KMS-11 (cell line): Measurements from ENCODE around the gene OPN3.
A peak's percentile ranks its signal among the peaks of the same experiment; 100 is the strongest.

Experiments
- H2AFZ ChIP-seq: fragments of 200-600 bp; sonication (generic); 2 replicates; pipeline ENCODE4 v1.6.1; 2016; ENCODE audit warnings: antibody characterized with exemption, mixed run types, low read depth
- H3K27ac ChIP-seq: fragments of 200-600 bp; sonication (generic); 2 replicates; pipeline ENCODE4 v1.6.1; 2016; ENCODE audit warnings: mild to moderate bottlenecking, mixed run types
- H3K27me3 ChIP-seq: fragments of 200-600 bp; sonication (generic); 2 replicates; pipeline ENCODE4 v1.6.1; 2017; ENCODE audit warnings: mild to moderate bottlenecking, low read depth, mixed run types, moderate library complexity; ENCODE audit not compliant: insufficient read depth
- H3K36me3 ChIP-seq: fragments of 200-600 bp; sonication (generic); 2 replicates; pipeline ENCODE4 v1.6.1; 2017; ENCODE audit warnings: mild to moderate bottlenecking, mixed run types; ENCODE audit not compliant: insufficient read depth
- H3K4me1 ChIP-seq: fragments of 200-600 bp; sonication (generic); 2 replicates; pipeline ENCODE4 v1.6.1; 2016; ENCODE audit warnings: mild to moderate bottlenecking, low read depth, mixed run types; ENCODE audit not compliant: poor library complexity, severe bottlenecking
- H3K4me2 ChIP-seq: fragments of 200-600 bp; sonication (generic); 2 replicates; pipeline ENCODE4 v1.7.0; 2016; ENCODE audit warnings: mild to moderate bottlenecking, mixed run types
- H3K4me3 ChIP-seq: fragments of 200-600 bp; sonication (generic); IDR thresholded peaks from 2 replicates; pipeline ENCODE4 v1.6.1; 2017; ENCODE audit warnings: low read depth, low read length, mixed read lengths; ENCODE audit not compliant: insufficient read depth
- H3K79me2 ChIP-seq: fragments of 200-600 bp; sonication (generic); 2 replicates; pipeline ENCODE4 v1.6.1; 2016; ENCODE audit warnings: low read depth, mixed run types; ENCODE audit not compliant: insufficient read depth
- H3K9ac ChIP-seq: fragments of 200-600 bp; sonication (generic); 2 replicates; pipeline ENCODE4 v1.6.1; 2016; ENCODE audit warnings: mild to moderate bottlenecking, mixed run types
- H4K20me1 ChIP-seq: fragments of 200-600 bp; sonication (generic); 2 replicates; pipeline ENCODE4 v1.6.1; 2016; ENCODE audit warnings: mild to moderate bottlenecking, mixed run types; ENCODE audit not compliant: insufficient read depth
- CTCF ChIP-seq: fragments of 200-600 bp; sonication (generic); conservative IDR thresholded peaks from 2 replicates; pipeline ENCODE4 v1.6.1; 2017; ENCODE audit warnings: low read depth, mild to moderate bottlenecking, antibody characterized with exemption, low read length, moderate library complexity, mixed read lengths

OPN3 gene

GRCh38 chr1:241640867-241641622 is 876 bp upstream of the OPN3 start:
- Histone ChIP-seq H3K27ac (no peak overlapping the region), H3K4me3 (peak overlapping the region; percentile 84), H3K4me1 (peaks cover 29% of the 10 kb centered on the region), H3K4me2 (peak overlapping the region; percentile 87), H4K20me1 (no peaks in the 10 kb centered on the region), H3K27me3 (no peaks in the 10 kb centered on the region), H2AFZ (peak overlapping the region; percentile 99), H3K9ac (peak overlapping the region; percentile 28; the same call in 1 of the 2 replicates), H3K36me3 (no peaks in the 10 kb centered on the region), H3K79me2 (peaks cover 33% of the 10 kb centered on the region)
- no peak for TF ChIP-seq CTCF

- no peak for TF ChIP-seq CTCF
- H3K27ac ChIP-seq = peak overlapping the region; percentile 73
- H3K27me3 ChIP-seq = no peaks in the 10 kb centered on the region
- H3K9ac ChIP-seq = peak overlapping the region; percentile 87
- H3K36me3 ChIP-seq = no peaks in the 10 kb centered on the region
- peak overlapping the region; percentile 86 for H2AFZ ChIP-seq
- H3K79me2 ChIP-seq = peaks cover 40% of the 10 kb centered on the region
- H3K4me2 ChIP-seq = peak overlapping the region; percentile 58
- H4K20me1 ChIP-seq = no peaks in the 10 kb centered on the region
- H3K4me1 ChIP-seq = peaks cover 29% of the 10 kb centered on the region
- peak overlapping the region; percentile 95 for H3K4me3 ChIP-seq
These were observed 483 bp downstream of the OPN3 start for GRCh38 chr1:241639623-241640148.

GRCh38 chr1:241638909-241639622 is 1.1 kb downstream of the OPN3 start:
- H3K4me3 ChIP-seq = peak overlapping the region; percentile 95
- peak overlapping the region; percentile 87; the same call in 1 of the 2 replicates for H3K9ac ChIP-seq
- H3K36me3 ChIP-seq = no peaks in the 10 kb centered on the region
- no peaks in the 10 kb centered on the region for H4K20me1 ChIP-seq
- H3K27ac ChIP-seq = peak overlapping the region; percentile 73
- no peak for TF ChIP-seq CTCF
- H3K27me3 ChIP-seq = no peaks in the 10 kb centered on the region
- peak overlapping the region; percentile 86 for H2AFZ ChIP-seq
- peaks cover 43% of the 10 kb centered on the region for H3K79me2 ChIP-seq
- peaks cover 29% of the 10 kb centered on the region for H3K4me1 ChIP-seq
- peak overlapping the region; percentile 58 for H3K4me2 ChIP-seq

GRCh38 chr1:241638099-241638682 is 2.0 kb downstream of the OPN3 start:
- H3K4me2 ChIP-seq = peak overlapping the region; percentile 58
- H2AFZ ChIP-seq = no peak overlapping the region
- H3K79me2 ChIP-seq = peaks cover 45% of the 10 kb centered on the region
- H3K4me3 ChIP-seq = no peak overlapping the region
- H3K36me3 ChIP-seq = no peaks in the 10 kb centered on the region
- H3K27ac ChIP-seq = no peak overlapping the region
- H4K20me1 ChIP-seq = no peaks in the 10 kb centered on the region
- H3K9ac ChIP-seq = no peak overlapping the region
- no peaks in the 10 kb centered on the region for H3K27me3 ChIP-seq
- H3K4me1 ChIP-seq = peaks cover 29% of the 10 kb centered on the region
- TF ChIP-seq CTCF = no peak
